ENCODE results near the gene NKTR. TPM values are rescaled to one million over a fixed set of nuclear protein-coding genes. Genes with fewer than 3 reads are reported as not detected.

The NKTR gene
- total and polyA plus RNA-seq, 2 experiments from 2014 or later = 36.8 to 74.3 TPM

DNA sequence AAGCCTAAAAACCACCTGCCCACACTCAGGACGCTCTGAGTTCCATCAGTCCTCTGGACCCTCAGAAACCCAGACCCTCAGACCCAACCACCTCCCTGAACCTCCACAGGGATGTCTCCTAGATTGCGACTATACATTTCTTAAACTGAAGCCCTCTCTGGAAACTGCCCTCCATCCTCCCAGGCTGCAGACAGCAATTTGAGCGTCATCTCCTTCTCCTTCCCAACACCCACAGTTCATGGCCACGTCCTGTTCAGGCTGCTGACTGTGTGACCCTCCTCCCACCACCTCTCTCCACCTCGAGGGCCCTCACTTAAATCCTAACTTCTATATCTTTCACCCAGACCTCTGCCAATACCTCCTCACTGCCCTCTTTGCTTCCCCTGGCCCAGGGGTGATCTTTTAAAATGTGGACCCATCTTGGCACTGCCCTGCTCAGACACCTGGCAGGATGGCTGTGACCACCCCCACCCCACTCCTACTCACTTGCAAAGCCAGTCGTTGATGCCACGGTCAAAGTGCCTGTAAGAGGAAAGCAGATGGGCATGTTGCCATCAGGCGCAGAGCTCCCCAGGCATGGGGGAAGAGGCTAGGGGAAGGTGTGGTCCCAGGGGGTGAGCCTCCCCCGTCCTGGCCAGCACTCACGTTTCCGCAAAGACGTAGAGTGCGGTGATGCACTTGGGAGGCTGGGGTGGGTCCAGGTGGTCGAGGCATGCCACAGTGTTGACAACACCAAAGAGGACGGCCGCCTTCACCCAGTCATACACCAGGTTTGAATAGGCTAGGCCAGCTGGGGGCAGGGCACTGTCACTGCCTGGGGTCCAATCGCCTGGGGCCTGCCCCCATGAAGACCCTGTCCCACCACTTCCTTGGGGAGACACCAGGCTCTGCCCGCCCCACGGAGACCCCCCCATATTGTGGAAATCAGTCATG is 96.1 kb downstream of the NKTR start:
- no peak for DNase-seq (ENCODE audit: low spot score)
- Histone ChIP-seq H3K79me2 (no peaks in the 10 kb centered on the region), H2AFZ (no peak overlapping the region), H3K27ac (no peak overlapping the region), H3K36me3 (replicated peaks; ENCODE audit: insufficient read depth, low read depth) (no peaks in the 10 kb centered on the region), H3K9me3 (ENCODE audit: low read depth) (no peaks in the 10 kb centered on the region), H3K4me2 (no peak overlapping the region), H3K27me3 (no peaks in the 10 kb centered on the region), H4K20me1 (ENCODE audit: insufficient read depth, poor library complexity, severe bottlenecking) (no peaks in the 10 kb centered on the region), H3K4me3 (no peak overlapping the region), H3K9me2 (replicated peaks; ENCODE audit: insufficient read depth) (no peaks in the 10 kb centered on the region), H3K4me1 (ENCODE audit: insufficient read depth) (no peaks in the 10 kb centered on the region)
- TF ChIP-seq, protein P1, sequence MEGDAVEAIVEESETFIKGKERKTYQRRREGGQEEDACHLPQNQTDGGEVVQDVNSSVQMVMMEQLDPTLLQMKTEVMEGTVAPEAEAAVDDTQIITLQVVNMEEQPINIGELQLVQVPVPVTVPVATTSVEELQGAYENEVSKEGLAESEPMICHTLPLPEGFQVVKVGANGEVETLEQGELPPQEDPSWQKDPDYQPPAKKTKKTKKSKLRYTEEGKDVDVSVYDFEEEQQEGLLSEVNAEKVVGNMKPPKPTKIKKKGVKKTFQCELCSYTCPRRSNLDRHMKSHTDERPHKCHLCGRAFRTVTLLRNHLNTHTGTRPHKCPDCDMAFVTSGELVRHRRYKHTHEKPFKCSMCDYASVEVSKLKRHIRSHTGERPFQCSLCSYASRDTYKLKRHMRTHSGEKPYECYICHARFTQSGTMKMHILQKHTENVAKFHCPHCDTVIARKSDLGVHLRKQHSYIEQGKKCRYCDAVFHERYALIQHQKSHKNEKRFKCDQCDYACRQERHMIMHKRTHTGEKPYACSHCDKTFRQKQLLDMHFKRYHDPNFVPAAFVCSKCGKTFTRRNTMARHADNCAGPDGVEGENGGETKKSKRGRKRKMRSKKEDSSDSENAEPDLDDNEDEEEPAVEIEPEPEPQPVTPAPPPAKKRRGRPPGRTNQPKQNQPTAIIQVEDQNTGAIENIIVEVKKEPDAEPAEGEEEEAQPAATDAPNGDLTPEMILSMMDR (IDR thresholded peaks at IDR 0.05; ENCODE audit: poor library complexity) = no peak
- TF ChIP-seq EZH2phosphoT487 (IDR thresholded peaks at IDR 0.05; ENCODE audit: low read depth, severe bottlenecking, unreplicated experiment) (no peak), EZH2 (IDR thresholded peaks at IDR 0.05; ENCODE audit: borderline replicate concordance) (no peak)
- 87% methylated on average over 19 of the region's 19 CpGs for WGBS (ENCODE audit: low lambda C conversion rate, missing lambda C conversion rate)

DNA sequence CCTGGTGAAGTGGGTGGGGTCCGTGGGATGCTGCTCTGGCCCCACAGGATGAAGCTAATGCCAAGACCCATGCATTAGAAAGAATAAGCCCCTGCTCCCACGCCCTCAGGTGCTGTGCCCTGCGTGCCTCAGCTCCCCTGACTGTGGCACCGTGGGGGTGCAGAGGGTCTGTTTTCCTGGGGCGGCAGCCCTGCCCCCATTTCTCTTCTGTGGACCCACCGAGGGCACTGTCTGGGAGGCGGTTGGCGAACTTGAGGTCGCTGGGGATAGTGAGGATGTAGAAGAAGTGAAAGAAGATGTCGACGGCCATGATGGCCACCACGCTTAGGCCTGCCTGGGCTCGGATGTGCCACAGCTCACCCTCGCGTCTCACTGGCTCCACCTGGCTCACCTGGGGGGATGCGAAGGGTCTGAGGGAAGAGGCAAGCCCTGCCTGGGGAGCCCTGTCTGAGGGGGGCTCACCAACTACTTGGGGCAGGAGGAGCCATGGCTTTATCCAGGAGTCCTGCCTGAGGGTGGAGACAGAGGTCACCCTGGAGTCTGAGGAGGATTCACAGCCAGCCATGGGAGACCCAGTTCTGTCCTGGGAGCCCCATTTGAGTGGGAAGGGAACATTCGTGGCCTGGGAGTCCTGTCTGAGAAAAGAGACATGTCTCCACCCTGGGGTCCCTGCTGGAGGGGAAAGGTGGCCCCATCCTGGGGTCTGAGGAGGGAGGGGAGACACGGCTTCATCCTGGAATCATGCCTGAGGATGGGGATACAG is 97.0 kb downstream of the NKTR start:
- H3K4me1 ChIP-seq (ENCODE audit: insufficient read depth) = no peaks in the 10 kb centered on the region
- H4K20me1 ChIP-seq (ENCODE audit: insufficient read depth, poor library complexity, severe bottlenecking) = no peaks in the 10 kb centered on the region
- H3K9me2 ChIP-seq (replicated peaks; ENCODE audit: insufficient read depth) = no peaks in the 10 kb centered on the region
- H3K79me2 ChIP-seq = no peaks in the 10 kb centered on the region
- no peak for DNase-seq (ENCODE audit: low spot score)
- 84% methylated on average over 18 of the region's 18 CpGs for WGBS (ENCODE audit: low lambda C conversion rate, missing lambda C conversion rate)
- no peak overlapping the region for H3K4me2 ChIP-seq
- H2AFZ ChIP-seq = no peak overlapping the region
- TF ChIP-seq EZH2phosphoT487 (IDR thresholded peaks at IDR 0.05; ENCODE audit: low read depth, severe bottlenecking, unreplicated experiment) (no peak), EZH2 (IDR thresholded peaks at IDR 0.05; ENCODE audit: borderline replicate concordance) (no peak)
- no peak overlapping the region for H3K4me3 ChIP-seq
- no peaks in the 10 kb centered on the region for H3K9me3 ChIP-seq (ENCODE audit: low read depth)
- H3K27ac ChIP-seq = no peak overlapping the region
- H3K36me3 ChIP-seq (replicated peaks; ENCODE audit: insufficient read depth, low read depth) = no peaks in the 10 kb centered on the region
- no peaks in the 10 kb centered on the region for H3K27me3 ChIP-seq

Other genes starting within 250 kb of the NKTR start
- gene LYZL4, start 190.1 kb upstream of the NKTR start, total RNA-seq = not detected in 2 replicates
- gene LYZL4, start 190.1 kb upstream of the NKTR start, polyA plus RNA-seq = not detected in 2 replicates
- gene VIPR1, start 98.0 kb upstream of the NKTR start, total RNA-seq = 12.2 and 19.2 TPM in 2 replicates
- 17.3 and 17.5 TPM in 2 replicates for gene VIPR1, start 98.0 kb upstream of the NKTR start, polyA plus RNA-seq
- gene SEC22C, start 18.7 kb upstream of the NKTR start, total RNA-seq = 44.1 and 53.9 TPM in 2 replicates
- 23.5 and 31.4 TPM in 2 replicates for gene SEC22C, start 18.7 kb upstream of the NKTR start, polyA plus RNA-seq
- 23.5 and 26.8 TPM in 2 replicates for gene SS18L2, start 9.8 kb upstream of the NKTR start, total RNA-seq
- 53.7 and 61.7 TPM in 2 replicates for gene SS18L2, start 9.8 kb upstream of the NKTR start, polyA plus RNA-seq
- gene ZBTB47, start 53.0 kb downstream of the NKTR start, total RNA-seq = 12.3 and 14.2 TPM in 2 replicates
- gene ZBTB47, start 53.0 kb downstream of the NKTR start, polyA plus RNA-seq = 4.7 and 7.0 TPM in 2 replicates
- gene KLHL40, start 84.9 kb downstream of the NKTR start, total RNA-seq = not detected in 2 replicates
- gene KLHL40, start 84.9 kb downstream of the NKTR start, polyA plus RNA-seq = not detected in 2 replicates
- not detected in 2 replicates for gene HHATL, start 102.1 kb downstream of the NKTR start, total RNA-seq
- gene HHATL, start 102.1 kb downstream of the NKTR start, polyA plus RNA-seq = not detected in 2 replicates
- gene CCDC13, start 172.6 kb downstream of the NKTR start, total RNA-seq = 0.63 TPM in 1 of 2 replicates, not detected in the other
- 2.1 TPM in 1 of 2 replicates, not detected in the other for gene CCDC13, start 172.6 kb downstream of the NKTR start, polyA plus RNA-seq
- 252 and 266 TPM in 2 replicates for gene HIGD1A, start 203.8 kb downstream of the NKTR start, total RNA-seq
- gene HIGD1A, start 203.8 kb downstream of the NKTR start, polyA plus RNA-seq = 212 and 218 TPM in 2 replicates
- gene ACKR2, start 208.8 kb downstream of the NKTR start, total RNA-seq = 1.9 and 3.9 TPM in 2 replicates
- gene ACKR2, start 208.8 kb downstream of the NKTR start, polyA plus RNA-seq = 1.7 and 2.3 TPM in 2 replicates